GM19023 (cell line): ENCODE data around the gene RGS5.

Experiments
- ATAC-seq: cut with Tn5 transposase; IDR thresholded peaks from one replicate; pipeline ENCODE4 v1.9.1; 2021; ENCODE audit warnings: mild to moderate bottlenecking, moderate library complexity; ENCODE audit not compliant: unreplicated experiment

The RGS5 gene

DNA sequence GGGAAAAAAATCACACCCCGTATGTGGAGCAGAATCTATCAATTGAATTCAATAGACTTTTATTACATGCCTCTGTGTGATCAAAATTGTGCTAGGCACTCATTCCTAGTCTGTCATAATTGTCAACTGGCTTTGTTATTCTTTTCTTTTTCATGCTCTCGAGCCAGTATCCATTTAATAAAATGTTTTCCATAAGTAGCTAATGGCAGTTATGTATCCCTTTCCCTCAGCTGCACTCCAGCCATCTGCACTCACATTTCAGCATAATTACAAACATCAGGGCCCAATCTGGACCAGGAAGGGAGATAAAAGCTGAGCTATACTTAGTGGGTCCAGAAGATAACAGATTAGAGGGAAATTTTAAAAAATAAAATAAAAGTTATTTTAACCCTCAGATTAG lies 15.9 kb downstream of the RGS5 start:
- no peak for ATAC-seq

- ATAC-seq, result no peak
These were observed 20.3 kb downstream of the RGS5 start for GRCh38 chr1:163182330-163182949.

DNA sequence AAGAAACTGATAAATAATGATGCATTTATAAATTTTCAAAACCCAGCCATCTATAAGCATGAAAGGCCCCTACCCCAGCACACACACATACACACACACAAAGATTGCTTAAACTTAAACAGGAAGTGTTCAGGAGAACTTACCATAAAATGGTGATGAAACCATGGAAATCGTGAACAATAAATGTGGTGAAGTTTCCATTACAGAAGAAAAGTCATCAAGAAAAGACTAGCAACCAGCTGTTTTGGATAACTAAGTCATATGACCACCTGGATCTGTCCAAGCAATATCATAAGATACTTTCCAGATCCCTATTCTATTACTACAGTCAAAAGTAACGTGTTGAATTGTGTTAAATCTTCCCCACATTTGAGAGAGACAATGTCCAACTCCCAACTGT lies 24.1 kb downstream of the RGS5 start:
- ATAC-seq, result no peak

DNA sequence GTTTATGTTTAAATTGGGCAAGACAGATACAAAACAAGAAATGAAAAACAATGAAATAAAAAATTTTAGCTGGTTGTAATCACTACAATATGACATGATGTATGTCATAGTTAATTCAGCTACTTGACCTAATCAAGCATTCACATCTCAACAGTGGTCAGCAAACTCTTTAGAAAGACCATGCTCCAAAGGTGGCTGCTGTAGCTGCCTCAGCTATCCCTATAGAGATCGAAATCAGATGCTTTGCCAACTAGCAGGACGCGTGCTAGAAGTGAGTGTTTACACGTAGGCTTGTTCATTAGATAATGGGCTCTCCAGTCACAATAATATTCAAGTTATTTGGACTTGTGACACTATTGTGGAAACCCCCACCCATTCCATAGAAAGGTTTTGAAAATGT lies 25.9 kb downstream of the RGS5 start:
- no peak for ATAC-seq

- ATAC-seq, result no peak
These were observed 27.9 kb downstream of the RGS5 start for GRCh38 chr1:163174524-163175437.

- no peak for ATAC-seq
These were observed 29.6 kb downstream of the RGS5 start for GRCh38 chr1:163173121-163173520.

DNA sequence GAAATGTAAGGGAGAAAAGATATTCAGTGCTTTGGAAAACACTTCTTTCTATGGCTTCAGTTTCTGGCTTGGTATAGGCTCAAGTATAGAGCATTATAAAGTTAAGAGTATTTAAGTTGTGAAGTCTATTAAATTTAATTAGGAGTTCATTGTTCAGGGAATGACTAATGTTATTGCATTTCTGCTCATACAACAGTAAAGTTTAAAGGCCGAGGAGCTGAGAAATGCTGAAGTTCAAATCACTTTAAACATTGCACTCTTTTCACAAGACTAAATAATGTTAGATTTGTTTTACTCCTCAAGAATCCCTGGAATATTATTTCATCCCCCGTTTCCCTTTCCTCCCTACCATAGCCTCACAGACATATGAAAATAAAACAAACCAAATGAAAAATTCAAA lies 30.1 kb downstream of the RGS5 start:
- ATAC-seq, result no peak

DNA sequence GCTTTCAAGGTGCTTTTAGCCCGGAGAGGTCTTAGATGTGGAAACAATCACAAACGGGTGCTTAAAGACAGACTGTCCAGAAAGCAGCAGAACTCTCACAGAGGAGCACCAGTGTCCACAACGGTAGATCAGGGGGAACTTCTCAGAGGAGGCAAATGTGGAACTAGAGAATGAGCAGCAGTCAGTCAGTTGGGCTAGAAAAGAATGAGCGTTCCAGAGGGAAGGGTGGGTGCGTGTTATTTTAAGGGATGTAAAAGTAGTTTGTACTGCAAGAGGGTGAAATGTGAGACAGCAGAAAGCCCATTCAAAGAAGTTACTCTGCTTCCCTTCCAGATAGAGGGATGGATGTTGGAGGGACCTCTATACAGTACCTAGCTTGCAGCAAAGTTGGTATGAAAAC lies 30.9 kb downstream of the RGS5 start:
- ATAC-seq, result no peak

DNA sequence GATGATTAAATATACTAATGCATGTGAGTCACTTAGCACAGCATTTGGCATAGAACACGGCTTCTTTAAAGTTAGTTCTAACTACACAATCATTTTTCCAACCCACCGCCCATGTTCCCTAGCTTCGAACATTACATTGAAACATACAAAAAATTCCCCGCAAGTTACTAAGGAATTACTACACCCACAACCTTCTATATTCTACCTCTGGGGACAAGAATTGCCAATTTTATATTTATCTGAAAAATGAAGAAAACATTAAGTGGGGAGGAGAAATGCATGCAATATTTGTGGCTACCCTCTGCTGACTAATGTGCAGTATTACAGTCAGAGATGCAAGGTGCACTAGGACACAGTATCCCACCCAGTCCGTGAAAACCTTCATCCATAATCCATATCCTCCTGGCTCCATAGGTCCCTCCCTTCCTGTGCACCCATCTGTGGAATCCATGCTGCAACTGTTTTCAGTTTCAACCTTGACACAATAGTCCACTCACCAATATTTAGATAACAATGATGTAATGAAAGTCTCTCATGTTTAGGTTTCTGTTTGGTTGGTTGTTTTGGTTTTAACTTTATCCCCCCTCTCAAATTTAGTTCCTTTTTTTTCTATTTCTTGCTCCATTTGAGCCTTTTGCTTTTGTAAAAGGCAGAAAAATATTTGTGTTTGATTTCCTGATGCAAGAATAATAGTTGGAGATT lies 31.6 kb downstream of the RGS5 start:
- no peak for ATAC-seq

- no peak for ATAC-seq
These were observed 32.4 kb downstream of the RGS5 start for GRCh38 chr1:163170331-163170730.

GRCh38 chr1:163169553-163169952 lies 33.2 kb downstream of the RGS5 start:
- ATAC-seq, result no peak

- ATAC-seq, result no peak
These were observed 34.7 kb downstream of the RGS5 start for GRCh38 chr1:163168053-163168452.

DNA sequence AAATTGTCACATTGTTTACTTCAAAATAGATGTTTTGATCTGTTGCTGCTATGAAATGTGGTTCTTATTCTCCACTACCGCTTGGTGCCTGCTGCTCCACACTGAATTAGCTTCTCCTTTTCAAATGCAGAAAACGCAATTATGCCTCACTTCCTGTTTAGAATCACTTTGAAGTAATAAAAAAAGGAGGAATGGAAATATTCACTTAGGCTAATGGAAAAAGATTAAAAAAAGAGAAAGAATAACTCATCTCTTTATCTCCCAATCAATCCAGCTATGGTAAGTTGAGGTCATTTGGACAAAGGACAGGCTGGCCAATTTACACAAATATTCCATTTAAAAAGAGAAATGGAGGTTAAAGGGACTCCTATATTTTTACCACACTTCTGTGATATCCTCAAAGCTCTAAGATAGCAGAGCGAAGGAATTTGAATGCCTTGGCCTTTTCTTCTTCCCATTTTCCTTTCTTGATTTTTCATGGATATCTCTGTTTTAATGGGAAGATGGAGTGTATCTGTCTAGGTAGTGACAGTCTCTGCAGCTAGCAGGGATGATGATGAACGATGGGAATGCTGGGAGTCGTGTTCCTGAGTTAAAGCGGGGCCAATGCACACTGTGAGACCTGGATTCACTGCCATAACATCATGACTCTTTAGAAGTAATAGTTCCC lies 35.7 kb downstream of the RGS5 start:
- no peak for ATAC-seq

DNA sequence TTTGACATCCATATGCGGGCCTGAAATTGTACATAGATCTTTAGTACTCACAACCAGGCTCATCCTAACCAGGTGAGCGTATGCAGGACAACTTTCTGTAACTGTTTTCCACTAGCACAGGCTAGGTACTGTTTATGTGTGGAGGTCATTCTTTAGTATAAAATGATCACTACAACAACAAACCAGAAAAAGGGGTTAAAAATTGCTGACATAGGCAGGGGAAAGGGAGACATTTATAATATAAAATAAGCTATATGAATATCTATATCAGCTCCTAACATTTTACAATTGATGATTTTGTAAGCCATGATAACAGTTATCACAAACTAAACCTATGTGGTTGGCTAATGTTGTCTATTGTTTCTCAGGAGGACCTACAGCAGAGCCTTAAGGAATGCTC lies 37.6 kb downstream of the RGS5 start:
- ATAC-seq, result no peak

DNA sequence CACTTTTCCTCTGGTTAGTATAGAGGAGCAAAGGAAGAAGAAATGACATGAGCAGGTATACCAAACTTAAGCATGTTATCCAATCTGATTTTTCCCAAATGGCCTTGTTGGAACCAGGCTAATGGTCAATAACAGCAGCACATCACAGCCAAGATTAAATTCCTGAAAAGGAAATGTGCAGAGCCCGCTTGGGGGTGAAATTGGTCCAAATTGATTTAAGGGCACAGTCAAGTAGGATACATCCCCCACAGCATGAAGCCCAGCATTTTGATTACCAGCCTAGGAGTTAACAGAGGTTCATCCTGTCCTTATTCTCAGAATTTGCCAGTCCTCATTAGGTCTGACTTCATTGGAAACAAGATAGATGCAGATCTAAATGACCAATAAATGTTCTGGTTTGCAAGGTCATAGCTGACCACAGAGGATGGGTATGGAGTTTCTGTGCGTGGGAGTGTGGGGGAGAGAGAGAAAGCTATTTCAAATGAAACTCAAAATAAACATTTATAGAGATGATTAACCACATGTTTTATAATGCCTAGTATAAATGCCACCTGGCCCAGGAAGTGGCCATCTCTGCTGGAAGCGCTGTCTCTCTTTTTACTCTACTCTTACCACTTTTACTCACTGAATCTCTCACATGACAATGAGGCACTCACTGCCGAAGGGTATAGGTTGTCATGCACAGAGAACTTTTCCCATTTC lies 38.7 kb downstream of the RGS5 start:
- ATAC-seq, result no peak

DNA sequence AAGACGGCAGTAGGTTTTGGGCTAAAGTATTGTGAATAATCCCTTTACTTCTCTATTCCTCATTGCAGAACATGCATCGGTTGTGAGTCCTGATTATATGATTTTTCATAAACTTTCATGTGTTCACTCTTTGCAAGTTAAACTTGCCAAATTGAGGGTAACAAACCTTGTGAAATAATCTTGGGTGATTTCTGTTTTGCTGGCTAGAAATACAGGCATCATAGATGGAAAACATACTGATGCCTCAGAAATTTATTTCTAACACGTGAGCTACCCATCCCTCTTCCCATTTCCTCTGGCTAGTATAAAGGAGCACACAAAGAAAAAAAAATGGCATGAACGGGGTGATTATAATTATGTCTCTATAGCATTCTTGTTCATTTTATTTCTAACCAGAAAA lies 39.6 kb downstream of the RGS5 start:
- no peak for ATAC-seq

- no peak for ATAC-seq
These were observed 40.3 kb downstream of the RGS5 start for GRCh38 chr1:163162381-163162914.

DNA sequence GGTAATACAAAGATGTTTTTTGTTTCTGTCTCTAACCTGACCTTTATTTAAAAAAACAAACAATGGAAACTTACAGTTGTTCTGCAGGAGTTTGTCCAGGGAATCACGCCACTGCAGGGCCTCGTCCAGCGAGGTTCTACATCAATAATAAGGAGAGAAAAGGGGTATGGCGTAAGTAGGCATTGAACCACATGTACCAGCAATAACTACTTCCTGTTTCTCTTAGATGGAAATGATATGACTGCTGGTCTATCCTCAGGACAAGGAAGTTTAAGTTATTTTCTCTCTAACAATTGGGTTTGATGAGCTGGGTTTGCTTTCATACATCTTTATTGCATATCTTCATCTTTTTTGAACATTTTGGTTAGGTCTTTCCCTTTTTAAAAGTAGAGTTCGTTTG lies 40.9 kb downstream of the RGS5 start:
- ATAC-seq, result no peak

DNA sequence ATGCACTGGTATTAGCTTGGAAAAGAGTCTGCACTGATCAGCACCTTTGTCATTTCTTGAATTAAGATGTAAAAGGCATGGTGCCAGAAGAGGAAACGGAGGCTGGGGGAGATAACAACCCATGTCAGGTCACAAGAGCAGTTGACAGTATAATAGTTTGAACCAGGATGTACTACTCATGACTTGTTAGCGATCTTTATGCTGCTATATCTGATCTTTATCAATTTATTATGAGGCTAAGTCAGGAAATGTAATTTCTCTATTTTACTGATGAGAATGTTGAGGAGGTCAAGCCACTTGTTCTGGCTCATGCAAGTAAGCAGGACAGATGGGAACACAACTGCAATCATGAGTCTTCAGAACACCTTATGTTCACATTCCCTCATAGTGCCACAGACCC lies 41.4 kb downstream of the RGS5 start:
- ATAC-seq, result no peak

GRCh38 chr1:163155606-163156005 lies 47.1 kb downstream of the RGS5 start:
- ATAC-seq, result no peak
